Right cardiac atrium (tissue), 5 donors: ENCODE results near the gene CARS1. TPM values are rescaled to one million over a fixed set of nuclear protein-coding genes. Genes with fewer than 3 reads are reported as not detected.
A peak's percentile ranks its signal among the peaks of the same experiment; 100 is the strongest.

Experiments used
- ATAC-seq, 2 donors: fragments of 200-7000 bp; cut with Tn5 transposase; one replicate each; pipeline versions ENCODE4 v1.8.0 to v1.9.1; 2020; ENCODE audit warnings: moderate library complexity in 2 of 2, mild to moderate bottlenecking in 1 of 2
- DNase-seq, 3 donors: peaks; one replicate each; pipeline ENCODE4 v3.0.0-alpha.2; 2020
- H3K27ac ChIP-seq: one replicate; pipeline ENCODE4 v1.5.1; 2013; ENCODE audit warnings: mild to moderate bottlenecking, low read length, control low read depth, moderate library complexity
- H3K27me3 ChIP-seq: one replicate; pipeline ENCODE4 v1.6.1; 2013; ENCODE audit not compliant: control insufficient read depth, insufficient read depth
- H3K4me1 ChIP-seq: one replicate; pipeline ENCODE4 v1.6.1; 2013; ENCODE audit warnings: low read length; ENCODE audit not compliant: control insufficient read depth, insufficient read depth
- H3K4me3 ChIP-seq: one replicate; pipeline ENCODE4 v1.5.1; 2013; ENCODE audit warnings: low read length, control low read depth
- H3K9me3 ChIP-seq: one replicate; pipeline ENCODE4 v1.6.1; 2013; ENCODE audit warnings: low read length; ENCODE audit not compliant: control insufficient read depth
- WGBS: extraction: QIAGEN DNeasy Blood & Tissue Kit; methylation state at CpG from one replicate; pipeline ENCODE4 v1.1.7; 2013; 5-methylcytosine and 5-hydroxymethylcytosine counted together
- intact Hi-C, 4 donors: fragments of 100-400 bp; cut with DNase I; formaldehyde crosslinking; loops; one replicate each; pipeline versions ENCODE4 v1.11.0 to v1.14.0; 2022 to 2023
- polyA plus RNA-seq: library from polyadenylated mRNA; stranded (reverse); fragments of 200-250 nt; gene quantifications from one replicate; pipeline ENCODE4 v1.2.3, GENCODE V29; 2013
- total RNA-seq, 4 donors: library from RNA; stranded (reverse); fragmentation: NEBNext Ultra II Directional; extraction: Animal tissue kit (Norgen Biotek cat#: 25700); gene quantifications; one replicate each; pipeline ENCODE4 v1.2.1, GENCODE V29; 2021
- donor health status: healthy with polysubstance abuse.
- donor health status: DM: no; HTN: yes; CAD: no.
- donor health status: DM: no; HTN: no; CAD: no.
- donor health status: DM: no; HTN: yes; CAD: no; lungs with severe emphysema.
- donor health status: DM: yes; HTN: yes; CAD: no.

Gene CARS1
- total and polyA plus RNA-seq, 5 donors: 10.8 to 18.8 (median 16.2) TPM

DNA sequence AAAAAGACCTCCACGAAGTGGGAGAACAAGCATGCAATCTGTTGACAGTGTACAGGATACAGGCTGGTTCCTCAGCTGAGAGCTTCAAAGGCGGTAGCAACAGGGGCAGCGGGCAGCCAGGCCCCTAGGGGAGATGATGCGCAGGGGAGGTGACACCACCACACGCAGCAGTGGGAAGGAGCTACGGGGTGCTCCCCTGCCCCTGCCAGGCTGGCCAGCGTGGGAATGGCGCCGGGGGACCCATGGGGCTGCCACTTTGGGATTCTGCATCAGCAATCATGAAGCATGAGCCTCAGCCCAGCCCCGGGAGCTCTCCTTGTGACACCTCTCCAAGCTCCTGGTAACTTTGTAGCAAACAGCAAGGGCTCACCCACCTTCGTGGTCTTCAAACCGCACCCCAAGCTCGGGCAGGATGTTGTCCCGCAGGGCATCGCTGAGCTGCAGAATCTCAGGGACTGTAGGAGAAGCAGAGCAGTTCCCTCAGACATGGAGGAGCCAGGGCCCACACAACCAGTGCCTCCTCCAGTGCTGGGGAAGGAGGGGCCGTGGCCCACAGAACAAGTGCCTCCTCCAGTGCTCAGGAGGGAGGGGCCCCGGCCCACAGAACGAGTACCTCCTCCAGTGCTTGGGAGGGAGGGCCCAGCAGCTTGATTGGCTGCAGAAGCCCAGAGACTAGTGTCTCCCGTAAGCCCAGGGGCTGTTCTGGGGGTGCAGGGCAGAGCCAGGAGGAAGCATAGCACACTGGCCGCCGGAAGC, 50.5 kb downstream of the CARS1 start:
- DNase-seq: peak in 1 of 3 donors; percentile 35
- intact Hi-C loops: no loop called here

DNA sequence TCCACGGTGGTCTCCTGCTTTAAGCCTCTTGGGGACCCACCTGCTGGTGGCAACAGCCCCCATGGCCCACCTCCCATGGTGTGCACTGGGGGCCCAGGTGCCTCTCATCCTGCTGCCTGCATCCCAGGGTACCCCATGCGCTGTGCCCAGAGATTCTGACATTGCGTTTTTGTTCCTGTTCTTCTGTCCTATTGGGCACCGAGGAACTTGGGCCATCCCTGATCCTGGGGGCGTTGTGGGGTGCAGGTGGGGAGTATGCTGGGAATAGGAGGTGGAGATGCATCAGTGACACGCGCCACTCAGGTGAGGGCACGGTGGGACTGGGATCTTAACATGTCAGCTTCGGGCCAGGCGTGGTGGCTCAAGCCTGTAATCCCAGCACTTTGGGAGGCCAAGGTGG, 52.7 kb downstream of the CARS1 start:
- Histone ChIP-seq H3K9me3 (no peaks in the 10 kb centered on the region), H3K27me3 (no peaks in the 10 kb centered on the region), H3K27ac (no peak overlapping the region), H3K4me1 (no peaks in the 10 kb centered on the region), H3K4me3 (no peak overlapping the region)
- intact Hi-C loops: no loop called here
- ATAC-seq (no peak), DNase-seq (no peak)
- 96% methylated on average over 10 of the region's 10 CpGs for WGBS

More for the DNA sequence above, 50.5 kb downstream of the CARS1 start:
- Histone ChIP-seq H3K9me3 (no peaks in the 10 kb centered on the region), H3K27ac (no peak overlapping the region), H3K4me3 (no peak overlapping the region), H3K4me1 (no peaks in the 10 kb centered on the region), H3K27me3 (no peaks in the 10 kb centered on the region)
- 81% methylated on average over 21 of the region's 21 CpGs for WGBS
- no peak for ATAC-seq

DNA sequence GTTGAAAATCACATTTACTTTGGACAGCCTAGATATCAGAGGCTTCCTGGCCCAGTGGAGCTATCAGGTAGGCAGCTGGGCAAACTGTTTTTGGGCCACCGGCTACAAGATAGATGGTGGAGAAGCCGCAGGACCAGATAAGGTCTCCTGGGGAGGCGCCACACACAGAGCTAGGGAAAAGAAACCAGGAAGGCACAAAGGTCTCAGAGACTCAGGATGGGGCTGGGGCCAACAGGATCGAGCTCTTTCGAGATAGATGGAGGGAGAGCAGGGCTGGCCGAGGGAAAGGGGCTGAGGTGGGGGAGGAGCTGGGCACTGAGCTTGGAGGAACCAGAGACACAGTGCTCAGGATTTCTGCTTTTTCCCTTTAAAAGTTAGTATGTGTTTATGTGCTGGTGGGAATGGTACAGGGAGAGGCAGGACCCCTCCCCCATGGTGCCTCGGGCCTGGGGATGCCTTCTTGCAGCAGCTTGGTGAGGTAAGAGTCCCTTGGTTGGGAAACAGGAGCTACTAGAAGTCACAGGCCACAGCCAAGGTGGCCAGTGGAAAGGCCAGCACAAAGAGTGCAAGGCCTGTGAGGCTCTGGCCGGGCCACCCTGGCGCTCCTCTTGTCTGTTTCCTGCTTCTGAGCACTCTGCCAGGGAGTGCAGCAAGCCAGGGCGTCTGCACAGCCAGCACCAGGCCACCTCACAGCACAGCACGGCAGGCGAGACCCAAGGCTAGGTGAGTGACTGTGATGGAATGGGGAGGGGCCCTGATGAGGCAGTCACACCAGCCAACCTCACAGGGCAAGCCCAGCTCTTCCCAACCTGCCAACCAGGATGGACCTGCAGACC, 53.6 kb downstream of the CARS1 start:
- ATAC-seq: no peak
- intact Hi-C loops: no loop called here
- Histone ChIP-seq H3K4me3 (no peak overlapping the region), H3K4me1 (no peaks in the 10 kb centered on the region), H3K27ac (no peak overlapping the region), H3K27me3 (no peaks in the 10 kb centered on the region), H3K9me3 (no peaks in the 10 kb centered on the region)
- WGBS: 86% methylated on average over 12 of the region's 12 CpGs
- no peak for DNase-seq

DNA sequence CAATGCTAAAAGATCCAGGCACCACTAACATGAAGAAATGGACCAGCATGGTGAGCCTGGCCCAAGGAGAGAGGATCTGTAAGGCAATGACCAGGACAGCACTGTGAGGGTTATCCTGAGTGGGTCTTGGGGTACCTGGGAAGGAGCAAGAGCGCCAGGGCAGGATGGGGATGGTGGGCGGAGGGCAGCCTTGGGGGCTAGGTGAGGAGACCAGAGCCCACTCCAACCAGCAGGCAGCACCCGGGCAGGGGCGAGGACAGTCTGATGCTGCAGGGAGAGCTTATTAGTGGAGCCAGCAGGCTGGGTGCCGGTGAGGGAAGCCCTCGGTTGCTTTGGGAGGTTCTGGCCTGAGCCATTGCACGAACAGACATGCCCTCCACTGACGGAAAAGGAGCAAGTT, 54.4 kb downstream of the CARS1 start:
- DNase-seq: no peak
- no peaks in the 10 kb centered on the region for H3K4me1 ChIP-seq
- WGBS: 92% methylated on average over 8 of the region's 8 CpGs

DNA sequence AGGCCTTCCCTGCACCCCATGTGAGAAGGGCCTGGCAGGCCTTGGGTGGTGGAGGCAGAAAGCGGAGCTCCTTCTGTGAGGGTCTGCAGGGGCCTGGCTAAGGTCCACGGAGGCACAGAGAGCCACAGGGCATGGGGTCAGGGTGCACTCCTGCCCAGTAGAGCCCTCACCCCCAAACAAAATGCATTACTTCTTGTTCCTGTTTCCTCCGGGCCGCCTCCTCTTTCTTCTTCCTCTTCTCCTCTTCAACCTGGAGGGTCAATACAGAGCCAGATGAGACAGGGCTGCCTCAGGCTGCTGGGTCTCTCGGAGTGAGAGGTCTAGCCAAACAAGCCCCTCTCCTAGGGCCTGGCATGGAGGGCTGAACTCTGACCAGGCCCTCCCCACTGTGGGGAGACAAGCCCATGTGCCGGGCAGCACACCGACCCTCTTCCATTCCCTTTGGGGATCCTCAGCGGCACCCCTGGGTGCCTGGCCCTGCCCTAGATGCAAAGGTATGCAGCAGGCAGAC, 54.8 kb downstream of the CARS1 start:
- Histone ChIP-seq H3K27me3 (no peaks in the 10 kb centered on the region), H3K4me1 (no peaks in the 10 kb centered on the region), H3K27ac (no peak overlapping the region), H3K9me3 (no peaks in the 10 kb centered on the region), H3K4me3 (no peak overlapping the region)
- WGBS: 91% methylated on average over 8 of the region's 8 CpGs
- DNase-seq: no peak
- ATAC-seq: no peak
- intact Hi-C loops: no loop called here

More for the DNA sequence above, 54.4 kb downstream of the CARS1 start:
- Histone ChIP-seq H3K4me3 (no peak overlapping the region), H3K27me3 (no peaks in the 10 kb centered on the region), H3K27ac (no peak overlapping the region), H3K9me3 (no peaks in the 10 kb centered on the region)
- intact Hi-C loops: no loop called here
- ATAC-seq: no peak

DNA sequence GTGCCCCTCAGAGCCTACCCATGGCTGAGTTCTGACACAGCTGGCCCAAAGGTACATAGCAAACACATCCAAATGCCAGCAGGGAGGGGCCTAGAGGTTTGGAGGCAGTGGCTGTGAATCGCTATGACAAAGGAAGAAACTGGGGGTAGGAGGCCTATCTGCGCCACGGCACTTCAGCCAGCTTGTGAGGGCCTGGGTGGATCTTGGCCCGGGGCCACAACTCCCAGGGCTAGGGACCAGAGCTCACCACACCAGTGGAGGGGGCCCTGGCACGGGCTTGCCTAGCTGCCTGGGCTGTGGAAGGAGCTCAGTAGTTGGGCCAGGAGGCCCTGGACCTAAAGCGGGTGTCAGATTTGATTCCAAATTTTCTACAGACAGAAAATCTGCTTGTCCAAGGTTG, 55.7 kb downstream of the CARS1 start:
- Histone ChIP-seq H3K9me3 (no peaks in the 10 kb centered on the region), H3K4me3 (no peak overlapping the region), H3K4me1 (no peaks in the 10 kb centered on the region), H3K27ac (peak overlapping the region; percentile 49), H3K27me3 (no peaks in the 10 kb centered on the region)
- WGBS: 65% methylated on average over 6 of the region's 6 CpGs
- DNase-seq (peak; percentile 38 to 84 (median 83)), ATAC-seq (peak; percentile 44 to 57)
- intact Hi-C loops: no loop called here

DNA sequence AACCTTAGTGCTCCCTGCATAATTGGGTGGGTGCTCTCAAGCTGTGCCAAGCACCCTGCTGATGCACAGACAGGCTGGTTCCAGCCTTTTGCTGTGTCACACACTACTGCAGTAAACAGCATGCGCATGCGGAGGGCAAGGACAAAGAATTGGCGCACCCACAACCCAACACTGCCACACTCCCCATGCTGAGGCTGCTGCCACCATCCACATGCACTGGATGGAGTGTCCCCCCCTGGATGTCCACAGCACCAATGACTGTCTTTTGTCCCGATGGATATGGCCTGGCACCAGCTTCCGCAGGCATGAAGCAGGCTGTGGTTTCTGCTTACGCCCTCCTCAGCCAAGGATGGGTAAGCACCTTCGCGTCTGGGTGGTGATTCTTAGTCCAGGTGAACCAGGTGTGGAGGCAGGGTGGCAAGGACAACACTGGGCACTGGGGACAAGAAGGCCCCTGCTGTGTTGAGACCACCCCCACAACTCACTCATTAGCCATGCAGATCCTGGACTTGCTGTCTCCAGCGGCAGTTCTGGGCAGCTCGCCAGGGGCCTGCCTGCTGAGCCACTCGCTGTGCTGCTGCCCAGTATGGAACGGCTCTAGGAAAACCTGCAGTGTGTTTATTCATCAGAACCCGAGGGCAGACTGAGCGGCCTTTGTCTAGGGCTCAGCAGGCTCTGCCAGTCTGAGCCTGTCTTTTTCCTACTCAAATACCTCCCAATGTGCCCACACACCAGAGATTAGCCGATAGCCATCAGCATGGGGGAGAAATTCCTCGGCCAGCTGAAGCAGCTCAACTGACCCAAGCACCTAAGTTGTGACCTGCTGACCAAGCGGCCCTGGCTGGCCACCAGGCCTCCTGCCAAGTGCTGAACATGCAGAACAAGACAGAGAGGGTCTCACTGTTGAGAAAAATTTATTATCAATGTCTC, 56.9 kb downstream of the CARS1 start:
- Histone ChIP-seq H3K4me3 (no peak overlapping the region), H3K4me1 (no peaks in the 10 kb centered on the region), H3K27me3 (no peaks in the 10 kb centered on the region), H3K9me3 (no peaks in the 10 kb centered on the region), H3K27ac (peak overlapping the region; percentile 49)
- WGBS: 62% methylated on average over 17 of the region's 17 CpGs
- DNase-seq: peak; percentile 68 to 92 (median 89)
- ATAC-seq: peak; percentile 57 to 65
- intact Hi-C loops: no loop called here

DNA sequence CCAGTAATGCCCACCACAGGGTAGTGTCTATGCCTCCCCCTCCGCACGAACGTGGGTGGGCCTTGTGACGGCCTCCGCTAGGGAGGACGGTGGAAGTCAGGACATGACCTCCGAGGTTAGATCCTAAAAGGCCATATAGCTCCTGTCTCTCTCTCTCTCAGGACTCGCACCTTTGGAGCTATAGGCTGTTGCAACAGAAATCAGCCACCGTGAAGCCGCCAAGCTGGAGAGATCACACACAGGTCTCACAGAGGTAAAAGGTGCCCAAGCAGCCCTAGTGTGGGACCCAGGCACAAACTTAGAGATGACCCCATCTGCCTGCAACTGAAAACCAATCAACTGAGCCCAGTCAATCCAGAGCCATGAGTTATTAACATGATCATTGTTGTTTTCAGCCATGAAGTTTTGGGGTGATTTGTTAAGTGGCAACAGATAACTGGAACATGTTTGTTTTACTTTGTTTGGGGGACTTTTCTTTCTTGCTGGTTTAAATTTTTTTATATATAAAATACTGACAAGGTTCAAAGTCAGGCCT, 57.7 kb downstream of the CARS1 start:
- no peaks in the 10 kb centered on the region for H3K27me3 ChIP-seq
- ATAC-seq: no peak
- H3K4me1 ChIP-seq: no peaks in the 10 kb centered on the region
- 96% methylated on average over 10 of the region's 10 CpGs for WGBS
- DNase-seq: no peak
- intact Hi-C loops: no loop called here
- H3K27ac ChIP-seq: no peak overlapping the region
- H3K4me3 ChIP-seq: no peak overlapping the region
- no peaks in the 10 kb centered on the region for H3K9me3 ChIP-seq

DNA sequence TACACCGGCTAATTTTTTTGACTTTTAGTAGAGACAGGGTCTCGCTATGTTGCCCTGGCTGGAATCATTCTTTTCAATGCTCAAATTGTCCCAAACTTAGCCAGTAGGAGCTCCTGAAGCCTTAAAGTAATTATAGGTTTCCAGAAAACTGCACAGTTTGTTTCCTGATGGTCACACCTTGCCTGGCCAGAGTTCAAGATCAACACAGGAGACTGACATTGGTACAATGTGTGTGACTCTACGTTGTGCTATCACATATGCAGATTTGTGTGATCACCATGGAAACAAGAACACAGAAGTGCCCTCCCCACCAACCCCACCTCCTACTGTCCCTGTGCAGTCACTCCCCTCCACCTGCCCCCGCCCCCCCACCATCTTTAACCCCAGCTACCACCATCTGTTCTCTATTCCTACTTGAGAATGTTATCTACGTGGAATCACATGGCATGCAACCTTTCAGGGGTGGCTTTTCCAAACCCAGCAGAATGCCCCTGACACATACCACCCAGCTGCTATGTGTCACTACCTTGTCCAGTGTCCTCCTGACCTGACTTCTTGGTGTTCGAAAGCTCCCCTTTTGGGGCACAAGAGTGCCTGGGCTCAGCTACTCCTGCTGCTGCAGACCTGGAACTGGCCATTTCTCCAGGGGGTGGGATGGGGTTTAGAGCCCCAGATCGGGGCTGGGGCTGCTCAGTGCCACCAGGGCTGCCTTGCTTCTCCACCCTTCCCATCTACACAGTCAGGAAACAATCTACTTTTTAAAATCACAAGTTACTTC, 59.0 kb downstream of the CARS1 start:
- Histone ChIP-seq H3K4me3 (no peak overlapping the region), H3K4me1 (no peaks in the 10 kb centered on the region), H3K9me3 (no peaks in the 10 kb centered on the region), H3K27ac (no peak overlapping the region), H3K27me3 (no peaks in the 10 kb centered on the region)
- ATAC-seq (no peak), DNase-seq (no peak)
- WGBS: 83% methylated on average over 7 of the region's 7 CpGs
- intact Hi-C loops: no loop called here

DNA sequence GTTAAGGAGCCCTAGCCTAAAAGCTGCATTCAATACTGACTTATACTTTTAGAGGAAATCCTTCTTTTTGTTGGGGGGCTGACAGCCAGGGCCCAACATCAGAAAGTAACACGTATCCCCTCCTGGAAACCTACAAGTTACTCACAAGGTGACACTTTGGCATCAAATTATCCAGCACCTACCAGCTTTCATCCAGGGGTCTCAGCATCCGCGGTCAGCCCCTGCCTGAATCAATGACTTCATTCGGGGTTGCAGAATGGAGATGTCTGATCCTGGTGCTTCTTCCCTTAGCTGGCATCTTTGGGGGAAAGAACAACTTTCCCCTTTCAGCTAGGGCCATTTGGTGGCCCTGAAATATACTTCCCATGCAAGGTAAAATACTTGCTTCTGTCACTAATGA, 59.8 kb downstream of the CARS1 start:
- Histone ChIP-seq H3K4me3 (no peak overlapping the region), H3K9me3 (no peaks in the 10 kb centered on the region), H3K4me1 (no peaks in the 10 kb centered on the region), H3K27ac (no peak overlapping the region), H3K27me3 (no peaks in the 10 kb centered on the region)
- ATAC-seq (no peak), DNase-seq (no peak)
- 93% methylated on average over 4 of the region's 4 CpGs for WGBS
- intact Hi-C loops: no loop called here
